Adipose tissue (tissue), 3 donors: Measurements from ENCODE around the gene TMEM184A. TPM values are rescaled to one million over a fixed set of nuclear protein-coding genes. Genes with fewer than 3 reads are reported as not detected.

Source experiments
- H3K27ac ChIP-seq: one replicate; pipeline ENCODE4 v1.5.1; 2013; ENCODE audit warnings: low read depth, low read length
- WGBS, 3 donors: extraction: QIAGEN DNeasy Blood & Tissue Kit; methylation state at CpG; one replicate each; pipeline ENCODE4 v1.1.7; 2013; 5-methylcytosine and 5-hydroxymethylcytosine counted together
- polyA plus RNA-seq, 3 donors: library from polyadenylated mRNA; stranded (reverse); fragments of 200-250 nt; gene quantifications; one replicate each; pipeline ENCODE4 v1.2.3, GENCODE V29; 2013
- donor health status: healthy with polysubstance abuse.
- donor health status: Bipolar disorder and iron deficiency.
- donor health status: healthy.

Gene TMEM184A
- polyA plus RNA-seq, 3 donors: 0.34 to 16.8 (median 0.91) TPM

DNA sequence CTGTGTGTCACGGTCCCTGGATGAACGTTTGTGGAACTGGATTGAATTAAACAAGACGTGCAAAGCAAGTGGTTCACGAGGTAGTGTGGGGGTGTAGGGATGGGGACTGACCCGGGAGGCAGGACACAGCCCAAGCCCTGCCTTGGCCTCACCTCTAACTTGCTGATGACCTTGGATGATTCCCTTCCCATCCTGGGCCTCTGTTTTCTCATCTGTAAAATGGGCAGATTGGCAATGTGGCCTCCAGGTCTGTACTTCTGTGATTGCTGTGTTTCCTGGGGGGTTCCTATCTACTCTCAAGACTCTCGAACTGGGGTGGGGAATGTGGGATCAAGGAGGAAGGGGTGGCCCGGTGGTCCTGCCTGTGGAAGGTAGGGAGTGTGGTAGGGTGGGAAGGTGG, 19.8 kb upstream of the TMEM184A start:
- no peak overlapping the region for H3K27ac ChIP-seq
- WGBS, 3 donors: 84 to 93% (median 85%) methylated on average over 7 of the region's 7 CpGs

DNA sequence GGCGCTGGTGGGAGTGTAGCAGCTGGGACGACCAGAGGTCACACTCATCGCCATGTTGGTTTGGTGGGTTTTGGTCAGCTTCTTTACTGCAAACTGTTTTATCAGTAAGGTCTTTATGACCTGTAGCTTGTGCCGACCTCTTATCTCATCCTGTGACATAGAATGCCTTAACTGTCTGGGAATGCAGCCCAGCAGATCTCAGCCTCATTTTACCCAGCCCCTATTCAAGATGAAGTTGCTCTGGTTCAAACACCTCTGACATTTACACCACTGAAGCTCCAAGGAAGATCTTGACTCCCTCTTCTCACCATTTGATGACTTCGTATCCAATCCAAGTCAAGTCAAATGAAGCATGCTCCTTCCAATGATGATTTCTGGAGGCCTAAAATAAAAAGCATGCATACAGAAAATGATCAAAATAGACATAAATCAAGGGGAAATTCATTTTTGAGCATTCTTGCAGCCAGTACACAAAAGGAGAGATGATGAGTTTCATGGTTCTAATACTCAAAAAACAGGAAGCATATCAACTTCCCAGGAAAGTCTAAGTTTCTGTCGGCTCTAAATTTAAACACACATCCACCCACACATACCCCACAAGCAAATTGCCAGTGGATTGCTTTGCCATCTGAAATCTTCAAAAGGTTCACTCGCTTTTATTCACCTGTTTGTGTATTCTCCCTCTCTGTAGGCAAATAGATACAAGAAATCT, 16.3 kb upstream of the TMEM184A start:
- no peak overlapping the region for H3K27ac ChIP-seq

DNA sequence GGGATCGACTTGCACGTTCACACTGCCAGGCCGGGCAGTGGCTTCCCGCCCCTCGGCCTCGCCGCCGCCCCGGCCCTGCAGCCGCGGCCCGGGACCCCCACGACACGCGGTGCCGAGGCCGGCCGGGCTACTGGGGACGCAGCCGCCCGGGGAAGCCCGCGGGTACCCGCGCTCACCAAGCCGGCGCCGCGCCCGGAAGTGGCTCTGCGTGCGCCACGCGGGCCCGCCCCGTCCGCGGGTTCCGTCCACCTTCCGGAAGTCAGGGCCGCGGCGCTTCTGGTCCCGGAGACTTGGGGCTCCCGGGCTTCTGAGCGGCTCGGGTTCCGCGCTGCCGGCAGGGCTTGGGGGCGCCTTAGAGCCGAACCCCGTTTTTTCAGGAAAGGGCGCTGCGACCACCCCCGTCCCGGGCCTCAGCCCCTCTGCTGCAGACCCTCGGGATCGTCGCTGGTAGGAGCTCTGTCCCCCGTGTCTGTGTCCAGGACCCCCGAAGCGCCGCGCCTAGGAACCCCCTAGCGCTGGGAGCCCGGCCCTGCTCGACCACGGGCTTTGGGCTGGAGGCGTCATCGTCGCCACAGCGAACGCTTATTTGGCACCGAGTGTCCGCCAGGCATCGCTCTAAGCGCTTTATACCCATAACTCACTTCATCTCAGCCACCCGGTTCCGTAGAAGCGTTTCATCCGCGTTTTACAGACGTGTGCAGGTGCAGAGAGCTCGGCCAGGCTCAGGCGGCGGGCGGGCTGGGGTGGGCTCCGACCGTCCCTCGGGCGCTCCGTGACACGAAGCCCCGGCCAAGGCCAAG, 14.0 kb upstream of the TMEM184A start, which contains the start of gene PSMG3:
Gene PSMG3 (minus strand): TSS at position 200 of the 800 bp plus-strand sequence. CDS start 693 bp downstream, outside the sequence.
- peak within 1 kb of the TSS; percentile 3 for H3K27ac ChIP-seq
- WGBS, 3 donors: 0 to 1% (median 0%) methylated on average over 83 to 95 of the region's 95 CpGs

More for the DNA sequence above, 16.3 kb upstream of the TMEM184A start:
- 61 to 86% (median 80%) methylated on average over 7 of the region's 7 CpGs for WGBS, 3 donors

DNA sequence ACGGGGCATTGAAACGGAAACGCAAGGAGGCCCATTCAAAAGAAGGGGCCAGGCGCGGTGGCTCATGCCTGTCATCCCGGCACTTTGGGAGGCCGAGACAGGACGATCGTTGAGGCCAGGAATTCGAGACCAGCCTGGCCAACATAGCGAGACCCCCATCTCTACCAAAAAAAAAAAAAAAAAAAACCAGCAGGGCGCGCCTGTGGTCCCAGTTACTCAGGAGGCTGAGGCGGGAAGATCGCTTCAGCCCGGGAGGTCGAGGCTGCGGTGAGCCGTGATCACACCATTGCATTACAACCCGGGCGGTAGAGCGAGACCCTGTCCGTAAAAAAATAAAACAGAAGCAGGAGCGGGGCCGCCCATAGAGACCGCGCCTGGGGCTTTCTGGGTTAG, 13.4 kb upstream of the TMEM184A start:
- 18 to 22% (median 22%) methylated on average over 22 to 27 of the region's 27 CpGs for WGBS, 3 donors
- no peak overlapping the region for H3K27ac ChIP-seq

DNA sequence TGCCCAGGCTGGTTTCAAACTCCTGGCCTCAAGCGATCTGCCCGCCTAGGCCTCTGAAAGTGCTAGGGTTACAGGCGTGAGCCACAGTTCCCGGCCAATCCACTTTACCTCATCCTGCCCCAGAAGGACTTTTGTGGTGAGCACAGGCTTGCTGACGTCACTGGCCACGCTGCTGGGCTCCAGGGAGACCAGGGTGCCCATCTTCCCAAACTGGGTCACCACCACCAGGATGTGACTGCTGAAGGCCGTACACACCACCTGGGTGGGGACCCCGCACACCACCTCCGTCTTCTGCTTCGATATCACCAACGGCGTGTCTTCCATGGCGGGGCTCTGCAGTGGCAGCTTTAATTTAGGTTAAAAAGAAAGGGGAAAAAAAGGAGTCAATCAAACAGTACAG, 13.0 kb upstream of the TMEM184A start:
- WGBS, 3 donors: 69 to 81% (median 74%) methylated on average over 13 of the region's 13 CpGs

DNA sequence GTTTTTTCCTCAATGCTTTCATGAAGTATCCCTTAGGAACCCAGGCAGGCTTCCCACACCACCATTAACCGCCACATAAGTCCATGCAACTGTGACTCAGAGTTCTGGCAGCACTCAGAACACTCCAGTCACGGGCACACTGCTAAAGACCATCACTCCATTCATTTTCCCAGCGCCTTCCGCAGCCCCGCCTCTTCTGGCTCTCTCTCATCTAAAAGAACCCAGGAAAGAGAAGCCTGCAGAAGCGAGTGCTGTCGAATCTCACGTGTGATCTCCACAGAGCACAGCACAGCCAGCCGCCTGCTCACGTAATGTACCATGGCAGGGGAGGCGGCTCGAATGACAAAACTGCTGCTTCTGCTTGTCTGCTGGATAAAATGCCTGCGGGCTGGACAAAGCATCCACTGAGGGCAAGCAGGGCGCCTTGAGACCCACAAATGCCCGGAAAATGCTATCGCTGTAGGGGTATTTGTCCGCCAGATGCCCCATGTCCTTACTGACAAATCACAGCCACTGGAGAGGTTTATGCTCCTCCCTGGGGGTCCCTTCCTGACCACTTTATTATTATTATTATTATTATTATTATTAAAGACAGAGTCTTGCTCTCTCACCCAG, 12.0 kb upstream of the TMEM184A start:
- no peak overlapping the region for H3K27ac ChIP-seq
- WGBS, 3 donors: 89 to 92% (median 90%) methylated on average over 17 of the region's 17 CpGs

More for the DNA sequence above, 13.0 kb upstream of the TMEM184A start:
- no peak overlapping the region for H3K27ac ChIP-seq

DNA sequence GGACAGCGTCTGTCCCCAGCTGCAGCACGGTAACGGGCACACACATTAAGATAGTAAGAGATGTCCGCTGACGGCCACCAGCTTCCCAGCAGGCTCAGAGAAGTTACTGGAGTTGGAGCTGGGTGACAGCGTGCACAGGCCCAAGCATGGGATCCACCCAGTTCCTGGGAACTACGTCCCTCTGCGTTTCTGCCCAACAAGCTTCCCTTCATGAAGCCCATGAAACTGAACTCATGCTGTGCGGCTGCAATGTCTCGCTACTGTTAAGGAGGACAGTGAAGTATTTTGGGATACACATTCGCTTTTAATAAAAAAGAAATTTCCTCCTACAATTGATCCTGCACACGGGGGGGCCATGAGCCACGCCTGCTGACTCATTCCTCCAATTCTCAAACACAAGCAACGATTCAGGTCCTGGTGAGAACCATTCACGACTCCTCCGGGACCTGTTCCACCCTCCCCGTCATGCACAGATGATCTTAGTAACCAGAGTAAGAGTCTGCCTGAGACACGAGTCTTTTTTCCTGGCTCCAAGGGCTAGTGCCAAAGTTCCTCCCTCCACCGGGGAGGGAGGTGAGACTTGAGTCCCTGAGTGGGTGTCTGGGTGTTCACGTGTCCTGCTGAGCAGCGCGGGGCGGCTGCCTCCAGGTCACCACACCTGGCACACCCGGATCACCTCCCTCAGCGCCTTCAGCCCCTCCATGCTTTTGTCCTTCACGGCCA, 11.2 kb upstream of the TMEM184A start:
- H3K27ac ChIP-seq: no peak overlapping the region

DNA sequence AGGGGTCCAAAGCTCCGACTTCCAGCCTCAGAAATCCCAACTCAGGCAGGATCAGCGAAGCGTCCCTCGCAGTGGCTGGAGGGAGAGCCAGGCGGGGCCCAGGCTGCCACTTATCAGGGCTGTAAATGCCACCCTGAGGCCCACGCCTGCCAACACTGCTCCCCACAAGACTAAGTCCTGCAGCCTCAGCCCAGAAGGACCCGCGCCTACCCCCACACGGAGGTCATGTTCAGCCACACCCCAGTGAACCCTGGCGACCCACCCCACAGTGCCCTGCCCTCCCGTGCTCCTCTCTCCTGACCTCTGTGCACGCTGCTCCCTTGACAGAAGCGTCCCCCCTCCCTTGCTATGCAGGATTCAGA, 10.7 kb upstream of the TMEM184A start:
- WGBS, 3 donors: 81 to 89% (median 87%) methylated on average over 13 of the region's 13 CpGs
- H3K27ac ChIP-seq: no peak overlapping the region

More for the DNA sequence above, 11.2 kb upstream of the TMEM184A start:
- WGBS, 3 donors: 71 to 83% (median 82%) methylated on average over 26 of the region's 26 CpGs

DNA sequence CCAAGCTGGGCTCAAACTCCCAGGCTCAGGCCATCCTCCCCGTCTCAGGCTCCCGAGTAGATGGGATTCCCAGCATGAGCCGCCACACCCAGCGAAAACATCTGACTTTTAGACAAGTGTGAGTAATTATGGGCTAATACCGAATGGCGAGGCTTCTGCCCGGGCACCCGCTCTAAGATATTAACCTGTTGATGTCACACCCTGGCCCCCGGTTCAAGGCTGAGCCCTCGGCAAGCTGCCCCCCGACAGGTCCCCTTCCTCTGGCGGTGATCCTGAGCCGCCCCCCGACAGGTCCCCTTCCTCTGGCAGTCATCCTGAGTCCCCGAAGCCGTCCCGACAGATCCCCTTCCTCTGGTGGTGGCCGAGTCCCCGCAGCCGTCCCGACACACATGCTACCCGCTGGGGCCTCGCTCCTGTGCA, 8.6 kb upstream of the TMEM184A start:
- no peak overlapping the region for H3K27ac ChIP-seq
- WGBS, 3 donors: 56 to 72% (median 59%) methylated on average over 23 of the region's 23 CpGs

DNA sequence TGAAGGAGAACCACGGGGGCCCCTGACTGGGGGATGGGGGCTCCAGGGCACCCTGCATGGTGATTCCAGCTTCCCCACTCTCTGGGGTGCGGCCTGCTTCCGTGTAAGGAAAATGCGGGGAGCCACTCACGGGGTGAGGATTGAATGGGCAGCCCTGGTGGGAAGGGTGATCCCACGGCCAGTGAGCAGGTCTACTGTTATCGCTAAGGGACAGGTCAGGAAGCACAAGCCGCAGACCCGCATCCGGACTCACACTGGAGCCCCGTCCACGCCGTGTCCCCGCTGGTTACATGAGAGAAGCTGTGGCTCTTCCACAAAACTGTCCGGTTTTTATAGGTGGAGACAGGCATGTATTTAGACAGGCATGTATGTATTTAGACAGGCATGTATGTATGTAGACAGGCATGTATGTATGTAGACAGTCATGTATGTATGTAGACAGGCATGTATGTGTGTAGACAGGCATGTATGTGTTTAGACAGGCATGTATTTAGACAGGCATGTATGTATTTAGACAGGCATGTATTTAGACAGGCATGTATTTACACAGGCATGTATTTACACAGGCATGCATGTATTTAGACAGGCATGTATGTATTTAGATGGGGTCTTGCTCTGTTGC, 8.1 kb upstream of the TMEM184A start:
- no peak overlapping the region for H3K27ac ChIP-seq
- WGBS, 3 donors: 79 to 86% (median 80%) methylated on average over 15 of the region's 15 CpGs

DNA sequence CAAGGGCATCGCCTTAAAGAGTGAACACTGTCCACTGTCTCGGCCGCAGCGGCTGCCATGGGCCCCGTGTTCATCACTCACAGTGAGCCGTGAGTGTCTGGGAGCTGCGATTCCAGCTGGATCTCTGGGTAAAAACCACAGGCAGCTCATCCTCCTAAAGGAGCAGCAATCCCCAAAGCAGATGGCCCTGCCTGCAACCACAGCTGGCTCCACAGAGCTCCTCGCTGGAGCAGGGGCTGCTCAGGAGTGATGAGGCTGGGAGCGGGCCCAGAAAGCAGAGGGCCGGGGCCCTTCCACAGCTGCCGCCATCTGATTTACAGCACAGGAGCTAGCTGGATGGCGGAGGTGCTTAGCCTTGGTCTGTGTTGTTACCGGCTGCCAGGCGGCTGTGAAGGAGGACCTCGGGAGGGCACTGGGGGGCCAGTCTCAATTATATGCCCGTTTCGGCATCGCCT, 6.6 kb upstream of the TMEM184A start:
- 70 to 79% (median 73%) methylated on average over 18 of the region's 18 CpGs for WGBS, 3 donors
- no peak overlapping the region for H3K27ac ChIP-seq

DNA sequence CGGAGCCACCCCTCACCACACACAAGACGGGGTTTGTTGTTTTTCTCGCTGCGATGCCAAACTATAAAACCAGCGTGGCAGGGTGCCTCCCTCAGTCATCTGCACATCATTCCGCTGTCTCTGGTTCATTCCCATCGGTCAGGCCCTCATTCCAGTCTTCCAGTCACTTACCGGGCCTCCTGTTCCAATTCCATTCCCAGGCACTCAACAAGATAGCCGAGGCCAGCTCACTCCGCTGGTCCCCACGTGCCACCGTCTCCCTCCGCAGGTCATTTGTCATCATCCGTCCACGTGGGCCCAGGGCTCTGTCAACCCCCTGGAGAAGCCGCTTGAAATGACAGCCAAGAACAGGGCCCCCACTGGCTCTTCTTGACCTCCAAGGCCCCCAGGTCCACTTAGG, 6.1 kb upstream of the TMEM184A start:
- WGBS, 3 donors: 62 to 75% (median 66%) methylated on average over 16 of the region's 16 CpGs
- H3K27ac ChIP-seq: no peak overlapping the region

DNA sequence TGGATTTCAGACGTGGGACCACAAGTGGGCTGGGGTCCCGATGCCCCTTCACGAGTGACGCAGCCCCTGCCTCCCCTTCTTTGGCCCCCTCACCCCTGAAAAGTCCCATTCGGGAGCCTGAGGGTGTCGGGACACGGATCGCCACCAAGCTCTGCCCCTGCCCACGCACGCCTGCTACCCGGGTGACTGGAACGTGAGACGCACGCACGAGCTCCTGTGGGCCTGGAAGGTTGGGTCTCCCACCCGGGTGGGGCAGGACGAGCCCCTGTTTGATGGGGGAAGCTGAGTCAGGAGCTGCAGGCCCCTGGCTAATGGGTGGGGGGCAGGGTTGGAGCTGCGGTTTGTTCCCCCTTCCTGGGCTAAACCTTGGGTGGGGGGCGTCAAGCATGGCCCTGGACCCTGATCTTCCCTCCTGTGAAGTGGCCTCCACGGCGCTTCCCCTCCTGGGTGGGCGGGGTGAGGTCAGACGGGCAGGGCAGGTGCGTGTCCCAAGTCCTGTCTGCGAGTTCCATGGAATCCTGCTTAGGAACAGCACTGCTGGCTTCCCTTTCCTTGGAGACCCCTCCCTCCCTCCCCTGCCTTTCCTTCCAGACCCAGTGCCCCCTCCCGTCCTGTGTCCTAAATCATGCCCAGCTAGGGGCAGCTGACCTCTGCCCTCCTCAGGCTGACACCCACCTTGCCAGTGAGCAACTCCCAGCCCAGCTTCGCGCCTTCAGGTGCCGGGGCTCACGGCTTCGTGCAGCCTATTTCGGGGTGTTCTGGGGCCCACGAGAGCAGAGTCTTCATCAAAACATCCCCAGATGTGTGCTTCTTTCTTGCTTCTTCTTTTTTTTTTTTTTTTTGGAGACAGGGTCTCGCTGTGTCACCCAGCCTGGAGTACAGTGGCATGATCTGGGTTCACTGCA, 5.3 kb upstream of the TMEM184A start:
- 81 to 84% (median 83%) methylated on average over 31 to 34 of the region's 34 CpGs for WGBS, 3 donors
- H3K27ac ChIP-seq: no peak overlapping the region

DNA sequence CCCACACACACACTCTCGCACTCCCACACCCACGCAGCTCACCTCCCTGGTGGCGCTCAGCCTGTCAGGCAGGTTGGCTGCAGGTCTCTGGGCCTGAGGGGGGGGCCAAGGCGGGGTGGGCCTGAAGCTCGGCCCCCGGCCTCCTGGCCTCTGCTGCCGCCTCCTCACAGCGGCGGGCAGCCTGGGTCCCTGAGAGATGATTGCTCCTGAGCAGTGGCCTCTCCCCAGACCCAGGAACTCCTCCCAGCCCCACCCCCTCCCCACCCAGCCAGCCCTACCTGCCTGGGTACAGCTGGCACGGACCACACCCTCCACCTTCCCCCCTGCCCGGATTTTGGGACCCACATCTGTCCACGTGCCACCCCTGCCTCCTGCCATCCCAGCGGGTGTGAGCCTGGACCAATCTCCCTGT, 4.6 kb upstream of the TMEM184A start:
- H3K27ac ChIP-seq: no peak overlapping the region
- 68 to 86% (median 72%) methylated on average over 9 to 13 of the region's 13 CpGs for WGBS, 3 donors

DNA sequence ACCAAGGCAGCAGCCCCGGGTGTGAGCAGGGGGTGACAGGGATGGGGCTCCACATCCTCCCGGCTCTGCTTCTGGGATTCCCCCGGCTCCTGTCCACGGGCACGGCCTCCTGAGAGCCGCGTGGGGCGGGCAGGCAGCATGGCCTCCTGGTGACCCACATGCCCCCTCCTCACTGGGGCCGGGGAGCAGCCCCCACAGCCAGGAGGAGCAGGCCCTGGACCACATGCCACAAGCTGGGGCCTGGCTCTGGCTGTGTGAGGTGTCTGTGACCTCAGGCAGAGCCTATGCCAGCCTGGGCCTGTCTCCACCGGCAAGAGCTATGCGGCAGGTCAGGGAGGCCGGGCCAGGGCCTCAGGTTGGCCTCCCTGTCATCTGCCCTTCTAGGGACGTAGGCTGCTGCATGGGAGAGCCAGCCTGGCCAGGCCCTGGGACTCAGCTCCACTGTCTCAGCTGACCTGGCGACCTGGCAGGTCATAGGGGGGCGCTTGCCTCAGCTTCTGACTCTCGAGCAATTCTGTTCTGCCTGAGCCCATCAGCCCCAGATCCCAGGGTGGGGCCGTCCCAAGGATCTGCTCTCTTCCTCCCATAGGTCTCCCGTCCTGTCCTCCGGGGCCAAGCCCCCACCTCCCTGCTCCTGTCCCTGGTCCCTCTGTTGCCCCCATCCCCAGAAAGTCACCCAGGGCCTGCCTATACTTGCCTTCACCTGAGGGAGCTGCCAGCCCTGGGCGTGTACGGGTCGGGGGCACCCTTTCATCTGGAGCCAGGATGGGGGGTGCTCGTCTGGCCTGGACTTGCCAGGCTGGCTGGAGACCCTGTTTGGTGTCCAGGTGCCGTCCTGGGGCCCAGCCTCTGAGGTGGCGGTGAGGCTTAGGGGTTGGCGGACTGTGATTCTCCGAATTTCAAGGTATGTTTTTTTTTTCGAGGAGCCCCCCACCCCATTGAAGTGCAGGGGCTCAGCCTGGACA, 3.9 kb upstream of the TMEM184A start:
- WGBS, 3 donors: 83 to 88% (median 88%) methylated on average over 27 to 28 of the region's 28 CpGs
- H3K27ac ChIP-seq: no peak overlapping the region
